Hematopoietic multipotent progenitor cell treated with erythropoietin and hydrocortisone succinate and interleukin-3 and kit ligand, for 6 days (in vitro differentiated cells): ENCODE measurements around the gene PTPRN2.

Experiments used
- DNase-seq: peaks from one replicate; pipeline ENCODE4 v3.0.0-alpha.2; 2015

The PTPRN2 gene

DNA sequence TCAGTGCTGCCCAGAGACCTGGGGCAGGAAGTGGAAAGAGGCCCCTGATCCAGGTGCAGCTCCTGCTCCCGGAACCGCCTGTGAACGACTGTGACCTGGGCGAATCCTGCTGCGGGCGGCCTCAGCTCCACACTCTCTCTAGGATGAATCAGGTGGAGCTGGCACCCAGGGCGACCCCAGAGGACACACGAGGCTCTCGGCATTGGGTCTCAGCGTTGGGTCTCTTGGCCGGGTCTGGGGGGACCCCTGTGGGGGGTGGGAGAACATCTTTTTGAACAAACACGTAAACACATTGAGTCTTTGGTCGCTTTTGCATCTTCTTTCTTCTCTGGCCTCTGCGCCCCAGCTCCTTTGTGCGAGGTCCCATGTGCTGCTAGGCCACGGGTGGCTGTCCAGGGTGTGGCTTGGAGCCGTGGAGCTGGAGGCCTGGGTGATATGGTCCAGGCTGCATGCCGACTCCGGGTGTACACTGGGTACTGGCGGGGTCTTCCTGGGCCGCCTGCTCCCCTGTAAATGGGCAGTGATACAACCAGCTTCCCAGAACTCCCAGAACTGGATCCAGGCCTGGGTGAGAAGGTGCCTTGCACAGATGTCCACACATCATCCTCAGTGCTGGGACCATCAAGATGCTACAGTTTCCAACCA is 815.0 kb downstream of the PTPRN2 start:
- no peak for DNase-seq

DNA sequence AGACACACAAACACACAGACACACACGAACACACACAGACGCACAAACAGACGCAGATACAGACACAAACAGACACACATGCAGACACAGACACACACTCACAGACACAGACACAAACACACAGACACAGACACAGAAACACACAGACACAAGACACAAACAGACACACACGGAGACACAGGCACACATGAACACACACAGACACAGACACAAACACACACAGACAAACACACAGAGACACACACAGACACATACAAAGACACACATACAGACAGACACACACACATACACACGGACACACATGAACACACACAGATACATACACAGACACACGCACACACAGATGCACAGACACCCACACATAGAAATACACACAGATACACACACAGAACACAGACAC is 815.9 kb downstream of the PTPRN2 start:
- DNase-seq: no peak

DNA sequence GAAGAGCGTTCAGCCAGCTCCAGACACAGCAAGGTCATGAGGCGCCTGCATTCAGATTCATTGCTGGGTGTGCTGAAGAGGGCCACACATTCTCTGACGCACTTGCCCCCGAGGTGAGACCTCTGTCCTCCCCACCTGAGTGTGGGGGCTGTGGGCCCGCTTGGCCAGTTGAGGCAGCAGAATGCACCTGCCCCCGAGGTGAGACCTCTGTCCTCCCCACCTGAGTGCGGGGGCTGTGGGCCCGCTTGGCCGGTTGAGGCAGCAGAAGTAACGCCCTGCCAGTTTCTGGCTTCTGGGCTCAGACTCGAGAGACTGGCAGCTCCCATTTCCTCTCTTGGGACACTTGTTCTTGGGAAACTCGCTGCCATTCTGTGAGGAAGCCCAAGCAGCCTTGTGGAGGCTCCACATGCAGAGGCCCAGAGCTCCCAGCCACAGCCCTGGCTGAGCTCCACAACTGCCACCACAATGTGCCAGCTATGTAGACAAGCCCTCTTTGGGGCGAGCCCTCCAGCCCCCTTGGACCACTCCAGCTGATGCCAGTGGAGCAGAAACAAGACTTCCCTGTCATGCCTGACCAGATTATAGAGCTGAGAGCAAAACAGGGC is 816.8 kb downstream of the PTPRN2 start:
- DNase-seq: no peak

DNA sequence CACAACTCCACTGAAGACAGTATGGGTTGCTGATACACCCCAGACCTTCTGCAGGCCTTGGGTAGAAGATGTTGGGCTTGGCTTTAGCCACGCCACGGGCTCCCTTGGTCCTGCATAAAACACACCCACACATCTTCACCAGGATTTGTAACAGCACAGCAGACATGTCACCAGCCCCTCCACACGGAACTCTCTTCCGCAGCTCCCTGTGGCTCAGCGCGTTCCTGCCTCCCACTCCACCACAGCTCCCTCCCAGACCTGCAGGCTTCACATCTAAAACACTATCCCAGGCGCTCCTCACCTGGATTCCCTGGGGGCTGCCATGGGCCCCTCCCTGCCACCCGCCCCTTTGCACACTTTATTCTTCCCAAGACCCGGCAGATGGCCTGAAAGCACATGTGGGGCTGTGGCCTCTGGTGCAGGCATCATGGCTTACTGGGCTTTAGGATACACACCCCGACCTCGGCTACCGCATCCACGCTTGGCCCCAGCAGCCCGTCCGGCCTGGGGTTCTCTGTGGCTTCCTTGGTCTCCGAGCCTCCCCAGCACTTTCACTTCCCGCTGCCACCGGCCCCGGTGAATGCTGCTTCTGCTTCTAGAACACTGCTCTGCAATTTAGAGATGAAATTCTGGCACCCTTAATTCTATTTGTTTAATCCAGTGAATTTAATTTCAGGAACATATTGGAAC is 818.0 kb downstream of the PTPRN2 start:
- DNase-seq: no peak

DNA sequence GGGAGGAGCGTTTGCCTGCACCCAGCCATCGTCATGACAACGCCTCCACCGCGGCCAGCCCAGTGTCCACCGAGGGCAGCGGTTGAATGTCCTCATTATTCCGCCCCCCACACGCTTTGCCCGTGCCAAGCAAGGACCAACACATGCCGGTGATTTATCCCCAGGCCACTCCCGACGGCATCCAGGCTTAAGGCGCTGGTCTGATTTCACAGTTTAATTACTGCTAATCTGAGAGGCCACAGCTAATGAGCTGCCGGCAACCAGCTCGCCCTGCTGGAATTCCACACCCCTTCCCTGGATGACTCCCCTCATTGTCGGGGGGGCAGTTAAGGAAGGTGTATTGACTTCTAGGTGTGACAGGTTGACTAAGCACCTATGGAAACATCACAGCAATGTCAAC is 818.5 kb downstream of the PTPRN2 start:
- no peak for DNase-seq

DNA sequence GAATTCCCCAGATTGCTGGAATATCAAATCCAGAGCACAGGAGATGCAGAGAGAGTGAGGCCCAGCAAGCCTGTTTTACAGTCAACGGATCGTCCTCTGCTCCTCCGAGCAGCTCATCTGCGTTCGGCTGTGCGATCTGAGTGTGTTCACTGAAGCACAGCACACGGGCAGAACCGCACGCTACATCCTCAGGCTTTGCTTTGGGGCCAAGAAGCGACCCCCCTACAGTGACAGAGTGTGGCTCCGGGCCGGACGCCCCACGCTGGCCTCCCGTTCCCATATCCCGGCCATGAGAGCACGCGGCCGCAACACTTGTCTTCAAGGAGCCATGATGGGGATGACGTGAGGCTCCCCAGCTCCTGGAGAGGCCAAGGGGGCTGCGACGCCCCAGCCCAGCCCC is 819.4 kb downstream of the PTPRN2 start:
- DNase-seq: no peak

DNA sequence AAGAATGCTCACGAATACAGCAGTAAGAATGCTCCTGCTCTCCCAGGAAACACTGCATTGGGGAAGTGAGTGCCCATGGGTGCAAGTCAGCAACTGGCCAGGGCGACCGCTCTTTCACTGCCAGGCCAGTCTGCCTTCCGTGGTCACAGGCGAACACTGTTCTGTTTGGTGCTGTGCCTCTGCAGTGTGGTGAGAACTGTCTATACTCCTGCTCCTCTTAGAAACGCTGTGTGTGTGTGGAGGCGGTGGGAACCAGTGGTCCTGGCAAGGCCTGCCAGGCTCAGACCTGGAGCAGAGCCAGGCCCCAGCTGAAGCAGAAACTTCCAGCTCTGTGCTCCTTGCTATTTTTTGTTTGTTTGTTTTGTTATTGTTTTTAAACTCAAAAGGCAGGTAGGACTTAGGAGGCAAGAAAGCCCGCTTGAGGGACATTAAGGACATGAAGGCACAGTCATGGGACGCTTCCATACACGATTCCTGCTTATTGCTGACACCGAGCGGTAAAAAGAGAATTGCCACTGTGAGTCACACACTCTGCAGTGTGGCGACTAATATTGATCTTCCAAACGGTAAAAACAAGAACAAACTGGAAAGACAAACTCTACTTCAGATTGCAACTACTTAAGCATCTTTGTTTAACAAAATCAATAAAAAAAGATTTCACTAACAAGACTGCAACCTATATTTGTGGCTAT is 820.0 kb downstream of the PTPRN2 start:
- DNase-seq: no peak

DNA sequence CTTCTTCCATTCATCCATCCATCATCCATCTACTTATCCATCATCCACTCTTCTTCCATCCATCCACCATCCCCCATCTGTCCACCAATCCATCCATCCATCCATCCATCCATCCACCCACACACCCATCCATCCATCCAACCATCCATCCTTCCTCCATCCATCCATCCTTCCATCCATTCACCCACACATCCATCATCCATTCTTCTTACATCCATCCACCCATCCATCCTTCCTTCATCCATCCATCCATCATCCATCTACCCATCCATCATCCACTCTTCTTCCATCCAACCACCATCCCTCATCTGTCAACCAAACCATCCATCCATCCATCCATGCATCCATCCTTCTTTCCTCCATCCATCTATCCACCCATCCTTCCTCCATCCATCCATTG is 821.5 kb downstream of the PTPRN2 start:
- no peak for DNase-seq

DNA sequence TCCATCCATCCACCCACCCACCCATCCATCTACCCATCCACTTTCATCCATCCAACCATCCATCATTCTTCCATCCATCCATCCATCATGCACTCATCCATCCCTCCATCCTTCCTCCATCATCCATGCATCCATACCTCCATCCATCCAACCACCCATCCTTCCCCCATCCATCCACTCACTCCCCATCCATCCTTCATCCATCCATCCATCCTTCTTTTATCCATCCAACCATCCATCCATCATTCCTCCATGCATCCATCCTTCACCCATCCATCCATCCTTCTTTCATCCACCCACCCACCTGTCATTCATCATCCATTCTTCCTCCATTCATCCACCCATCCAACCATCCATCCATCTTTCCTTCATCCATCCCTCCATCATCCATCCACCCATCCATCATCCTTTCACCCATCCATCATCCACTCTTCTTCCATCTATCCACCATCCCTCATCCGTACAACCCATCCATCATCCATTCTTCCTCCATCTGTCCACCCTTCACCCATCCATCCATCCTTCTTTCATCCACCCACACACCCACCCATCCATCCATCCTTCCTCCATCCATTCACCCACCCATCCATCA is 822.6 kb downstream of the PTPRN2 start:
- no peak for DNase-seq

DNA sequence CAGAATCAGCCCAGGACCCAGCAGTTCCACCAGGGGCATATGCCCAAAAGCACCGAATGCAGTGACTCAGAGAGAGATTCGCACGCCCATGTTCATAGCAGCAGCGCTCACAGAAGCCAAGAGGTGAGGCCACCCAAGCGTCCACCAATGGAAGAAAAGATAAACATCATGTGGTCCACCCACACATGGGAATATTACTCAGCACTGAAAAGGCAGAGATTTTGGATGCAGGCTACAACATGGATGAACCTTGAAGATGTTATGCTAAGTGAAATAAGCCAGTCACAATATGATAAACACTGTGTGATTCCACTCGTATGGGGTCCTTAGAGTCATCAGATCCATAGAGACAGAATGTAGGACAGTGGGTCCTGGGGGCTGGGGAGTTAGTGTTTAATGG is 823.4 kb downstream of the PTPRN2 start:
- no peak for DNase-seq

DNA sequence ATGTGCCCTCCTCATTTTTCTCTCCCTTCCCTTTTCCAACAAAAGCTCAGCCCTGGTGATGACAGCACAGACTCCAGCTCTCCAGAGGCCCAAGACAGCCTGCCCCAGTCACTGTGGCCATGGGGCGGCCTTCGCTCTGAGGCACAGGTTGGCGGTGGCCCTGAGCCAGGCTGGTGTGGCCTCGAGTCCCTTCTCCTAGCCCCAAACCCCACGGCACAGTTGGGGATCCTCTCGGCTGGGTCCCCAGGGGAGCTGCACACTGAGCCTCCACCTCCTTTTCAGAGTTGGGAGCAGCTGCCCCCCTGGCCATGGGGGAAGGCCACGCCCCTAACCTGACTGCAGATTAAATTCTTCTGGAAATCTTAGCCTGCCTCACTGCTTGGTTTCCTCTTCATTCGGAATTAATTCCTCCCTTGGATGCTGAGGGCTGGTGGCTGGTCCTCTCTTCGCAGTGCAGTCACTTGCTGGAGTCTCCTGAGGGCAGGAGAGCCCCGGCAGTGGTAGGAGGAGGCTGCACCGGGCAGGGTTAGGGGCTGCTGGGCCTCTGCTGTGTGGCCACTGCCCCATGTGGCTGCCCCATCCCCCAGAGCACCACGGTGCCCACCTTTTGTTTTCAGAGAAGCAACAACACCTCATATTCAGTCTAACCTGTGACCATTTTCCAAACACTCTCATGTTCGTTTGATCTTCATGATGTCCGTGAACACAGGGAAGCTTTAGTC is 824.2 kb downstream of the PTPRN2 start:
- DNase-seq: no peak

DNA sequence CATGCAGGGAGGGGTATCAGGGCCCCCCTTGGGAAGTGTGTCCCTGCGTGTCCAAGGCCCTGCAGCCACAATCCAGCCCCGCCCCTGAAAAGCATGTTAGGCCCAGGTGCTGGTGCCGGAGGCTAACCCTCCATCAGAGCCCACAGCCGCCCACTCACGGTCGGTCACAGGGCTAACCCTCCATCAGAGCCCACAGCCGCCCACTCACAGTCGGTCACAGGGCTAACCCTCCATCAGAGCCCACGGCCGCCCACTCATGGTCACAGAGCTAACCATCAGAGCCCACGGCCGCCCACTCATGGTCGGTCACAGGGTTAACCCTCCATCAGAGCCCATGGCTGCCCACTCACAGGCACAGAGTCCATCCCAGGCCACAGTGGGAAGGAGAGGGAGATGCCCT is 824.8 kb downstream of the PTPRN2 start:
- DNase-seq: no peak

DNA sequence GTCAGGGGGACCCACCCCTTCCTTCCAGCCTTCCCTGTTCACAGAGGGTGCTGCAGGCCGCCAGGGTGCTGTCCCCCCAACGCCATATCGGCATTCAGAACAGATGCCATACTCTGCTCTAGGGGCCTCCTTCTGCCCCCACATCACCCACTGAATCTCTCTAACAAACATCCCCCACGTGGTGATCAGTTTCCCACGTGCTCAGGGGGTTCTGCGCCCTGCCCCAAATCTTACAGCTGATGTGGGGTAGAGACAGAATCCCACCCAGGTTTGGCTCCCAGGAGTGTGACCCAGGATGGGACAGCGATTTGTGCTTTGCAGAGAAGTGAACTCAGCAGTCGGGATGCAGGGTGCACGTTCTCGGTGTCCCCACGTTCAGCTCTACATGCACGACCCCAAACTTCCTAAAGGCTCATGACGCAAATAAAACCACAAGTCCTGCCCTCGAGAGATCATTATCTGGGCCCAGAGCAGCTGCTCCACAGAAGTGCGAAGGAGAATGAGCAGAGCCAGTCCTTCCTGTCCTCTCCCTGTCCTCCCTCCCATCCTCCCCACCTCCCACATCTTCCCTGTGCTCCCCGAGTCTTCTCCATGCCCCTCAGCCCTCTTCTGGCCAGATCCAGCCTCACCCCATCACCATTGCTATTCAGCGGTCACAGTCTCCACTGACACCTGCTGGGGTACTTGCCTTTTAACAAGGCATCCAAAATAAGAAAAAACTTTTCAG is 827.5 kb downstream of the PTPRN2 start:
- peak; percentile 19 for DNase-seq

DNA sequence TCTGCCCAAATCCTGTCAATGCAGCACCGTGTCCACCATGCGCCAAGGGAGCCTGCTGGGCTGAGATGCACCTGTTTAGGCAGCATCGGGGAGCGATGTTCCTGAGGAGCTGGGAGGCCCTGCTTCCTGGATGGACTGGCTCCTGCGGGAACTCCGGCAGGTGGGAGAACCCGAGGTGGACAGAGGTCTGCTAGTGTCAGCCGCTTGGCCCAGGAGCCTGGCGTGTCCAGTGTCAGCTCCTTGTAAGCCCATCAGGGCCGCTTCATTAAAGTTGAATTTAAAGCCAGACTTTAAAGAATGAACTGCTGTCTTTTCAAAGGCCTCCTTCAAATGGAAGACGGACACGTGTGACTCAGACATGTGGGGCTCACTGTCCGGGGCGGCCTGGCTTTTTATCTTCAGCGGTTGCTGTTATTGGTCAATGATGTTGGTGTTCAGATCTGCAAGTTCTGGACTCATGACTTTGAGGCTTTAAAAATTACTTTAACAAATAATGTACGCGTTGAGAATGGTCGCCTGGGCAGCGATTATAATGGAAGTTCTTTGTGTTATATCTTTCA is 828.3 kb downstream of the PTPRN2 start:
- no peak for DNase-seq

DNA sequence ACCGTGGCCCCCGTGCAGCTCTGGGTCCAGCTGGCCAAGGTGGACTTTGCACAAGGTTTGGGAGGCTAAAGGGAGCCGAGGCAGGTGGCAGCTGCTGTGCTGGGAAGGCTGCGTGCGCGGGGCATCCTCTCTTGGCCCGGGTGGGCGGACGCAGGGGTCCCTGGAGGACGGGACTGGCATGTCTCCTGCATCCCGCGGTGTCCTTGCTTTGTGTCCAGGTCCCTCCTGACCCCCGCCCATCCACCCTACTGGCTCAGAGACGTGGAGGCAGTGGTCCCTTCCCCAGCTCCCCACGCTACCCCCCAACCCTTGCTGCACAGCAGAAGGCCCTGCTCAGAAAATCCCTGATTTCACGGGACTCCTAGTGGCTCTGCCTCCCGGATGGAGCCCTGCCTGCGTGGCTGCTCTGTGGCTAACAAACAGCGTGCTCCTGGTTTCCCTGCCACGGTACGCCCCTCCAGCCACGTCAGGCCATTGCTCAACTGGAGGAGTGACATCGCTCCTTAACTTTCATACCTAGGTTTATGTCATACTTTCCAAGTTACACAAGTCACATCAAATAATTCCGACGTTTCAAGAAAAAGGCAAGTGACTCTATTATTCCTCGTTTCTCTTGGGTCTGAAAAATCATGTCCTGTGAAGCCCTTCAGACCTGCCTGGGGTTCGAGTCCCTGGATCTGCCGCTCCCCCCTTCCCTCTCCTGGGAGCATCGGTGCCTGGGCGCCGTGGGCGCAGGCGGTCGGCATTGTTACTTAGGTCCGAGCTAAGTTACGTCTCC is 829.0 kb downstream of the PTPRN2 start:
- DNase-seq: no peak

DNA sequence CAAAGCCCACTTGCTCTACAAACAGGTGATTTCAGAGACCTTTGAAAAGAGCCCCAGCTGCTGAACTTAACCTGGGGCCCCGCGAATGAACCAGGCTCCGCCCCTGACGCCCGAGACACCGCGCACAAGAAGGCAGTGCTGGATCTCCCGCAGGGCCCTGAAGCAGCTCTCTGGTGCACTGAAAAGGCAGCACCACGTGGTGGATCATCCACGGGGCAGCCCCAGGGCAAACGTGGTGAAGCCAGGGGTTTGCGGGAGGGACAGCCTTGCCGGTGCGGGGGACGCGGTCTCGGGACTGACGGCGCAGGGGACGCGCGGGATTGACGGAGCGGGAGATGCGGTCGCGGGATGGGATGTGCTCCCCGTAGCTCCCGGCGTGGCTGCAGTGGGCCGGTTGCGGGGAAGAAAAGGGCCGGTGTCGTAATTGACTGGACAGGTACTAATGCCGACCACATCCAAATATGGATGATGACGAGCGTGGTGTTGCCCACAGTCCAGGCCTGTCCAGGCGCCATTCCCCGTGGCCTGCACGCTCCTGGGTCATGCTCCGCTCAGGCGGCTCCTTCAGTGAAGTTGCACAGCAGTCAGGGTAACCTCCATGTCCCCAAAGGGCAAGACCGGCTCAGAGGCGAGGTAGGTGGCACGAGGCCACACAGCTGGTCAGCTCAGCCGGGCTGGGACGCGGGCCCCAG is 829.7 kb downstream of the PTPRN2 start:
- DNase-seq: no peak

DNA sequence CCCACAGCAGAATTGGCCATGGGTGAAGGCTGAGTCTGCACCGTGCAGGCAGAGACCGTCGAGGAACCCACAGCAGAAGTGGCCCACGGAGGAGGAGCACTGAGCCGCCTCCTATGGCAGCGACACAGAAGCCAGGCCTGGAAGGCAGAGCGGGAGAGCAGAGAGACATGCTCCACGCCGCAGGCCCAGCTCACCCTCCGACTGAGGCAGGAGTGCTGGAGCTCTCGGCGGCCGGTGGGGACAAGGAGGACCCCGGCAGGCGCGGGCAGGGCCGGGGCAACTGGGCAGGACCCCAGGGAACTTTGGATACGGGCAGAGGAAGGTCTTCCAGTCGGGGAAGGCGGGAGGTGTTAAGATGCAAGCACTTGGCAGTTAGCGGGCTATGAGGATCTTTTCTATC is 830.4 kb downstream of the PTPRN2 start:
- no peak for DNase-seq

DNA sequence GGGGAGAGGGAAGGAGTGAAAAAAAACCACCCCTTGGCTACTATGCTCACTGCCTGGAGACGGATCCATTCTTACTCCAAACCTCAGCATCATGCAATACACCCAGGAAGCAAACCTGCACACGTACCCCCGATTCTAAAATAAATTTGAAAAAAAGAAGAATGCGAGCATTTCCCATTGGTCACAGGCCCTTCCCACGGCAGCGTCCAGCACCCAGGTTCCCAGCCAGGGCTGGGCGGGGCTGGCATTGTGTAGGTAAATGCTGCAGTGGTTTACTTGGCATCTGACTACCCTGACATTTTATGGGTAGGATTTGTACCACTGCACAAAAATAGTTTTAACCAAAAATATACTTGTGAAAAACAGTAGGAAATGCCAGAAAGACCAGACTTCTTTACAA is 831.9 kb downstream of the PTPRN2 start:
- DNase-seq: no peak

DNA sequence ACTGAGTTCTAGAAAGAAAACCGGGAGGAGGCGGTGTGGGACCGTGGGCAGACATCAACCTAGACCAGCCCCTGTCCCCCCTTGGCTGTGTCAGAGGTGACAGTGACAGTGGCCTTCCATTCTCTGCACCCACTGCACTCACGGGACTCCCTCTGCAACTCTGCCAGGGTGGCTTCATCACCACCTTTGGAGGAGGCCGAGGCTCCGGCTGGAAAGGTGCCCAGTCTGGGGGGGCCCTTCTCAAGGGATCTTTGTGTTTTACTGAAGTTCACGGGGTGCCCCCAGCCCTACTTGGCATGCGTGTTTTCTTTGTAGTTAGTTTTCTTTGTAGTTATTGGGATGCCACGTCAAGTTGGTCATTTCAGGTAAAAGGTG is 833.2 kb downstream of the PTPRN2 start:
- DNase-seq: no peak

DNA sequence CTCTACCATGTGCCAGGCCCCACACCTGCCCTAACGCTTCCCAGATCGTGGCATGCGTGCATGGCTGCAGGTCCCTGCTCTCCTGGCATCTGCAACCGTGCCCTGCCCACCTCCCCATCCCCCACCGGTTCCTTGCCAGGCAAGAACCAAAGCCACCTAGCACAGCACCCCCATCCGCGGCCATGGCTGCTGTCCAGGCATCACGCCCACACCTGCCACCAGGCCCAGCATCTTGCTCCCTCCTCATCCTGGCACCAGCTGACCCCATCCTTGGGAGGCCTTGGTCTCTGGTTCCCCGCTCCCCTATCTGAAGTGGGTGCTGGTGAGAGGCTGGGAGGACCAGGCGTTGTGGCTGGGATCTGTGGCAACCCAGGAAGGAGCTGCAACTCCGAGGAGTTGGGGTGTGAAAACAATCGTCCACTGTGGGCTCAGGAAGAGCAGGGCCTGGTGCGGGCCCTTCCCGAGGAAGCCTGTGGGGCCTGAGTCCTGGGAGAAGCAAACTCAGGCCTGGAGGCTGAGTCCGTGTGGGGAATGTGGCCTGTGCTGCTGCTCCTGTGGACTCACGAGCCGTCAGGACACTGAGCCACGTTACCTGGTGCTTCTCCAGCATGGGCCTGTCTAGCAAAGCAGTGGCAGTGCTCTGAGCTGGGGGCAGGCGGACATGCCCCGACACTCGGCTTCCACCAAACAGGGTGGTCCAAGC is 833.8 kb downstream of the PTPRN2 start:
- no peak for DNase-seq
